Skin of body (tissue), 2 donors: Measurements from ENCODE around the gene CDK14. TPM values are rescaled to one million over a fixed set of nuclear protein-coding genes. Genes with fewer than 3 reads are reported as not detected.

Experiments
- DNase-seq: peaks from one replicate; lab custom pipeline; 2025; lab: John Stamatoyannopoulos, UW
- total RNA-seq: library from RNA; depleted of rRNA; stranded (reverse); fragments of >200 nt; gene quantifications from one replicate; pipeline ENCODE4 v1.2.3, GENCODE V29; 2014

CDK14 gene
- total RNA-seq, 1 donor from 2014 or later = 51.6 TPM

DNA sequence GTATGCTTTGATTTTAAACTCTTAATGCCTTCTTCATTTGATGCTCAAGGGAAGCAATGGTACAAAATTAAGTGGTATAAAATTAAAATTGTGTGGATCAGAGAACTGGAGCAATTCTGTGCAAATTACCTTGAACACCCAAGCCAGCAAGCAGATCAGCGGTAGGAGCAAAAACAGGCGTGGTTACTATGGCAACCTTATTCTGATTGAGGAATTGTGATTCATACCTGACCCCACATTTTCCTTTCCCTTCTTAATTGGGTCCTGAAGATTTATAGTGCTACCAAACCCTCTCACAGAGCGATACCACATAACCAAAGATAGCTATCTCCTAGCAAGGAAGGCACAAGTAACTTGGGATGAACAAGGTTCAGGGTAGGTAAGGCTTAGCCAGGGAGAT is 595.6 kb downstream of the CDK14 start:
- no peak for DNase-seq

DNA sequence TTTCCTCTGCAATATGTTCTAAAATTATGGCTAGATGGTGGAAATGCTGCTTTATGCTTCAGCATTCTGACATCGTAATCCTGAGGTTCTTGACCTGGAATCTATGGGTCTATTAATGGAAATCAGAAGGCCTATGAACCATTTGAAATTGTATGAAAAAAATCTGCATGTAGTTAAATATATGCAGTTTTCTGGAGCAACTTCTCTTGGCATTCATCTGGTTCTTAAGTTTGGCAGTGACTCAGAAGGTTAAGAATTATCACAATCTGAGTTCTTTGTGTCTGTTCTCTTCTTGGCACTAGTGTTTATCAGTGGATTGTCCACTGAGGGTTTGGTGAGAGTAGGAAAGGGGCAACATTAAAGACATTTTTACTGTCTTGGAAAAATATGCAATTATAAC is 597.0 kb downstream of the CDK14 start:
- DNase-seq = no peak

DNA sequence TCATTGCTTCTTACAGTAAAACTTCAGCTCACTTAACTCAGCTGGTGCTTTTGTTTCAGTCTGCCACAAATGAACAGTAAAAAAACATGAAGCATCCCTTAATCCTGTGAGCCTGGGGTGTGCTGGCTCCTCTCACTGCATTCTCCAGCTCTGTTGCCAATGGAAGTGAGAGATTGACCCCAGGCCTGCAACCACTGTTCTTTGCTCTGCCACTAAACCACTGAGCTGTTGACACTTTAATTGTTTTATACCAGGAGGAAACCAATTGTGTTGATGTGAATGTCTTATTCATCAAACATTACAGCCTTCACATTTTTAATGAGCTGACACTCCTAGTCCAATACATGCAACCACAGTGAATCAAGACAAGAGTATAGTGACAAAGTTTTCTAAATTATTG is 598.7 kb downstream of the CDK14 start:
- no peak for DNase-seq

DNA sequence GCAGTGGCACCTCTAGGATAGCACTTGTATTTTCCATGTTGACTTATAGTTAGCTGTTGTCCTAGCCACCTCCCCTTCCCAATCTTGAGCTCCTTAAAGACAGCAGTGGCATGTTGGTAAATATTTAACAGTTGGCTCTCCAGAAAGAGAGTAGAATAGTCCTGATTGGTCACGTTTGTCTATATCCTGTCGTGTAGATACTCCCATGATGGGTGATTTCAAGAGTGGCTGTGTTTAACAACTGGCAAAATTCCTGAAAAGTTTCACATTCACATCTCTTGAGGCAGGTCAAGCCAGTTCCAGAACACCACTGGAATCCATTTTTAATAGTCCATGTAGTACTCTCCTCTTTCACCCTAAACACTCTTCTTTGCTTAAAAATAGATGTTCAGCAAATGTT is 599.9 kb downstream of the CDK14 start:
- no peak for DNase-seq

DNA sequence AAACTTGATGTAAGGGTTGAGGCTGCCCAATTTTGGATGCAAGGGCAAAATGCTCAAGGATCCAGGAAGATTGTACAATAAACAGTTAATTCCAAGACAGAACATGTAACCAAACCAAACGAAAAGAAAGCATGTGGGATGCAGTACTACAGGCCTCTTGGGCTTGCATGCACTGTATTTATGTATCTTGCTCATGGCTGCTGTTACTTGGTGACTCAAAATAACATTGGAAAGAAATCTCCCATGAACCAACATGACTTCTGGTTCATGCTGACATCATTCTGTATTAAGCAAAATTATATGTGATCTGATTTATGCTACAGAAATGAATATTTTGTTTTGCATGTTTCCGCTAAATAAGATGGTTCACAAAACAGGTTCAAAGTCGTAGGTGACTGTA is 602.2 kb downstream of the CDK14 start:
- DNase-seq = peak; percentile 14

DNA sequence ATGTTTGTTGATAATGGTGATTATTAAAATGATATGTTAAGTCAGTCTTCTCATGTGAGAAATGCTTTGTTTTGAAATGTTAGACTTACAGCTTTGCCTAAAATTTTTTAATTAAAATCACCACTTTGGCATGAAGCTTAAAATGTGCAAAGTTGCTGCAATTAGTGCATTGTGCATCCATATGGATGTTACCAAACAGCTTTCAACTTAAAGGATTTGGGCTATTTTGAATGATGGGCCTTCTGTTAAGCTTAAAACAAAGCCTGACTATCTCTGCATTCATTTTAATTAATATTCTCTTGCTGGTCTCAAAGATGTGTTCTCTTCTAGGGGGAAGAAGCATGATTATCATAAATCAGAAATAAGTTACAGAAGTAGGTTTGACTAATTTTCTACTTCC is 603.5 kb downstream of the CDK14 start:
- no peak for DNase-seq

DNA sequence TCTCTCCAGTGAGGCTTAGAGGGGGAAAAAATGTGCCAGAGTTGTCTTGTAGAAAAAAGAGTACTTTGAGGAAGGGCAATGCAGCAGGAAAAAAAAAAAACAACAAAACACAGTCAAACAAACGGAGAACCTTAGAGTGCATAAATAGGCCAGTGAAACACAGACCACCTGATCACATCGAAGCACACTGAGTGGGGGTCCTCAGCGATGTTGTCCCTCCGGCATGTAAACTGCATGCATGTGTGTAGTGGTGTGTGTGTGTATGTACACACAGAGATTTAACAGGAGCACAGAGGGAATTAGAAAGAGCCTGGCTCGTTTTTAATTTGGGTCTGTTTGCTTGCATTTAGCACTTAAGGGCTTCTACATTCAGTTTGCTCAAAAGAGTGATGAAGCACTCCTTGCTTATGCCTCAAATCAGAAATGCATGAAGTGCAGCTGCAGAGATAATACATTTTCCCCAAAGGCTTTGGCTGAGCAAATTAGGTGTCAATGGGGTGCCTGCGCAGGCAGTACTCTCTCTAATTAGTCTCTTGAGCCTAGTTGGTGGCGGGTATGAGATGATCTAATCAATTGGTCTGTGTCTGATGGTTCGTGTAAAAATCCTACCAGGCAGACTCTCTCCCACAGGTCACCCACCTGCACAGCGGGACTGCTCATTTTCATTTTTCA is 605.5 kb downstream of the CDK14 start:
- DNase-seq = no peak

DNA sequence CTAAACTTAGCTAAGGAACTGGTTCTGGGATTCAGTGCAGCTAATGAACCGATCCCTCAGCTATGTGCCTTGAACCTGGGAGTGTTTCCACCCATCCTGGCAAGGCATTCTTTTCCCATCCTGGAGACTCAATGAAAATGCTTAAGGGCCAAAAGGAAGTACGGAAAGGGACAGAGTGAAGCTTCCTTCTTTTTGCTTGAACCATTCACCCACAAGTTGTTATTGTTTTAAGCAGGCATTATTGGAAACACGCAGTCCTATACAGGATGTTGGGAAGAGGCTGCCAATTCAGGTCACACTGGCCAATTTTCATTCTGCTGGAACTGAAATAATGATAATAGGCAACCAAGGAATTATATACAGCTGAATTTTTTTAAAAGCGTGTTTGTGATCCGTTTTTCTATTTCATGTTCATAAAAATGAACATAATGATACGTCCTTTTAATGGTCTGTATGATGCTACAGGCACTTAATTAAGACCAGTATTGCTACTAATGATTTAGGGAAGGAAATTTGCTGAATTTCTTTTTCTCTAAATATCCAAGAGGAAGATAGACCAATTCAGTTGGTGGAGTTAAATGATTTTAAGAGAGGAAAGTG is 610.3 kb downstream of the CDK14 start:
- DNase-seq = no peak

DNA sequence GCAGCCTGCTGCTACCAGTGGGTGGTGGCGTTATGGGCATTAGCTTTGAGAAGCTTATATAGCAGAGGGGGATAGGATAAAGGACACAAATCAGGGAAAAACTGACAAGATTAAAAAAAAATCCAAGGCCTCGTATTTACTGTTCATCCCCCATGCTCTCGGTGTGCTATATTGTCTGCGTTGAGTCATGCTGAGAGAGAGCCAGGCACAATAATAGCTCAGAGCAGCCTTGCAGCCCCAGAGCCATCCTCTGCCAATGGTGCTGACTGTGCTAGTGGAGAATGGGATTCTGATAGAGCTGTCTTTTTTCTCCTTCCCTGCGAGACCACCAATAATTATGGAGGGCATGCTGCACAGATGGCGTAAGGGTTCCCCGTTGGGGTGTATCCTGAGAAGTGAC is 616.5 kb downstream of the CDK14 start:
- no peak for DNase-seq

DNA sequence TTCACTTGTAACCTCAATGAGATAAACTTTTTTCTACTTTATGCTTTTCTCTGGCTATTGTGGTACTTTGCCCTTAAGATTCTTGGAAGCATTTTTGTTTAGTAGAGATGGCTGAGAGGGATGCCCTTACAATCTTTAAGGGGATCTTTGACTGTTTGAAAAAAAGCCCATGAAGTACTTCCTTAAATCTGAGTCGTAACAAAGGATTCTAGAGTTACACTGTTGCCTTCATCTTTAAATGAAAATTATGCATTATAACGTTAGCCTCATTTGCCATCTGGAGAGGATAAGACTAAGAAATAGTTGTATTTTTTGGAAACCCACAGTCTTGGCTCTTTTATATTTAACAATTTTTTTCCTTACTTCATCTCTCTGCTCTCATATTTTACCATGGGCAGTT is 630.3 kb downstream of the CDK14 start:
- DNase-seq = no peak

DNA sequence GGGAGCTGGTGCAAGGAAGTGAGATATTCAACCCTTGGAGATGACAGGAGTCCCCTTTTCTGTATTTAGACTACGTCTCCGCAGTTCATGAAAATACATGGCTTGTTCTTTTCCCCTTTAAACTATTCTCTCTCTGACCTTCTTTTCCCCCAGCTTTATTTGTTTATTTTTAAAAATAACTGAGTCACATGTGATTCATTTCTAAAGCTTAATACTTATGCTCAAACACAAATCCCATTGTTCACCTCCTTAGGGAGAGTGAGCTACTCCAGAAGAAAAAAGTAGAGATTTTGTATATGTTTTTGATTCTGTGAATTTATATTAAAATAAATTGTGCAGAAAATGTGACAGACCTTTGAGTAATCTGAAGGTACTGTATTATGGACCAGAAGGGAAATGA is 632.2 kb downstream of the CDK14 start:
- DNase-seq = no peak

DNA sequence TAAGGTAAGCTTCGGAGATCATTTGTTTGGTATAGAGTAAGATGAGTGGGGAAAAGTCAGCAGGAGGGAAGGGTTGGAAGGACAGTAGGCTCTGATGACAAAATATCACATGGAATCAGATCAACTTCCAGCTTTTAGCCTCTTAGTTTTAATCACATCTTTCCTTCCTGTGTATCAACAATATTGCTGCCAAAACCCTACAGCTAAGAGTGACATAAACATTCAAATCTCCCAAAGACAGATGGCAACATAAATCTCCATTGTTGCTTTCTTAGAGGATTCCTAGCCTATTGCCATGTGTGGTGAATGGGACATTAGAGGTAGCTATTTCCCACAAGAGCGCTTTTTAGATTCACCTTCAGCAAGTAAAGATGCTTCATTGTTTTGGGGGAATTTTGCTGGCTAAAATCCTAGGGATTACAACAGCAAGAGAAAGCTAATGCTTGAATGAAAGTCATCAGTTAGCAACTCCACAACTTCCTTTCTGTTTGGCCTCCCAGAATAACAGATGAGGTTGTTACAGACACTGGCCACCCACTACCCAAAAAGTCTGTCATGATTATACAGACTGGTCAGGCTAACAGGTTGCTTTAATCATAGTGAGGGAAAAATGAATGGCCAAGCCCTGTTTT is 632.9 kb downstream of the CDK14 start:
- peak; percentile 25 for DNase-seq

DNA sequence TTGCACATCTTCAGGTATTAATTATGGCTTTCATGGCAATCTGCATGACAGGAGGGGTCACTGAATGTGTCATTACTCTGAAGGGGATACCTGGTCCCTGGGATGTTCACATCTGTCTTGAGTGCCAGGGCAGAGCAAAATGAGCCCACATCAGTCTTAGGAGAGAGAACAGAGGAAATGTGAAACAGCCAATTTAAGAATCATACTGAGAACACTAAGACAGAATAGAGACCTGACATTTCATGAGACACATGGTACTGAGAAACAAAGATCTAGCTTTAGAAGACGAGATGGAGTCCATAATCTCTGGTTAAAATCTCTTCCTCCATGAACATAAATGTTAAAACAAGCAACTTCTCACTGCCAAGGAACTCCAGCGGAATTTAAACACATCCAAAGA is 634.0 kb downstream of the CDK14 start:
- no peak for DNase-seq

DNA sequence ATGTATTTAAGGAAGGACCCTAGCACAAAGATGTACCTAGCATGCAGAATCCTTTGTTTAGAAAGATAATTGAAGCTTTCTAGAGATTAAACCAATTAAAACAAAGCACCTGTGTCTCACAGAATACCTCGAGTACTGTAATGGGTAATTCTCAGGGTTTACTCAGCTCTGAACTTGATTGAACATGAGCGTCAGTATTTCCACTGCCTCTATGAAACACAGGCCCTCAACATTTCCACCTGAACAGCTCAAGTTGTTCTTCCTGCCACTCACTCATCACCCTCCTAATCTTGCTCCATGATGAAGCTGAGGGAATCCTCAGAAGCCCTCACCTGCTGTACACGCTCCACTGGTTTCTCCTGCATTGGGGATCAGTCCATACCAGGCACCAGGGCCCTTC is 634.4 kb downstream of the CDK14 start:
- no peak for DNase-seq

DNA sequence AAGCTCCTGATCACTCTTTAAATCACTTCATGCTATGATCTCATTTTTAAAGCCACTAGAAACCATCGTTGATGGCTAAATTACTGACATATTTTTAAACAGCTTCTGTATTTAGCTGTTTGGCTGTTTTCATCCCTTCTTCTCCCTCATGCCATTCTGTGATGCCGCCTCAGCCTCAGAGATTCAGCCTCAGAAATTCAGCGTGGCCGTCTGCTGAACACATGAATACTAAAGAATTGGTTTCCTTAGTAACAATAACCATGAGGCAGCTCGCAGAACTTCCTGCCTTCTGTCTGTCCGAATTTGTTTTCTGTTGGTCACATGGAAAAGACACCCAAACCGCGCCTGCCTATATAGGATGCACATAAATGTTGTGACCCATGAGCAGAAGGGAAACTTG is 637.1 kb downstream of the CDK14 start:
- DNase-seq = no peak

DNA sequence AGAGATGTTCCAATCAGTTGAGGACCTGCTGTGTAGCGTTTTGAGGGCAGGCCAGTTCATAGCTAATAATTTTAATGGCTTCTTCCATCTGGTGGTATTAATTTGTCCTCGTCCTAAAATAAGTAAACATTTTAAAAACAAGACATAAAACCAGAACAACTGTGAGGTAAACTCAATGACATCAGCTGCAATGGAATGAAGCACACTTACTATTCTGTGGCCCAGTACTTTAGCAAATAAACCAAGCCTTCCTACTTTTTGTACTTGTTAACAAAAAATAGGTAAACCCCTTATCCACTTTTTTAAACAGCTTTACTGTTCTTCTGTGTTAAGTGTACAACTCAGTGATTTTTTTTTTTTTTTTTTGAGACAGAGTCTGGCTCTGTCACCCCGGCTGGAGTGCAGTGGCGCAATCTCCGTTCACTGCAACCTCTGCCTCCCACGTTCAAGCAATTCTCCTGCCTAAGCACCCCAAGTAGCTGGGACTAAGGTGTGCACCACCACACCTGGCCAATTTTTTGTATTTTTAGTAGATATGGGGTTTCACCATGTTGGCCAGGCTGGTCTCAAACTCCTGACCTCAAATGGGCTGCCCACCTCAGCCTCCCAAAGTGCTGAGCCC is 639.2 kb downstream of the CDK14 start:
- no peak for DNase-seq

DNA sequence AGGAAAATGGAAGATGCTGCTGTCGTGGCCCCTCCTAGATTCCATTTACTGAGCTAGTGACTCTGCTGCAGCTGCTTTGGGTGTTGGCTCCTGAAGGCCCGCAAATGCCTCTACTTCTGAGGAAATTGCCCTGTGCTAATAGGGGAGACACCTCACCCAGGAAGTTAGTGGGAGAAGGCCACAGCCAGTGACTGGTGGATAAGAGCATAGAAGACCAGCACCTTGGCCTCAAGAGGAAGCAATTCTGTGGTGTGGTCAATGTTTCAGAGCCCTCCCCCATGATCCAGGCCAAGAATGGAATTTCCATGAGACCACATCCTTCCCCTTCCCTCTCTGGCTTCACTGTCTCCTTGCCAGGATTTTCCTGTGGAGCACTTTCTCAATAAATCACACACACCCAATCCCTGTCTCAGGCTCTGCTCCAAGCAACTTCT is 643.1 kb downstream of the CDK14 start:
- peak; percentile 19 for DNase-seq

DNA sequence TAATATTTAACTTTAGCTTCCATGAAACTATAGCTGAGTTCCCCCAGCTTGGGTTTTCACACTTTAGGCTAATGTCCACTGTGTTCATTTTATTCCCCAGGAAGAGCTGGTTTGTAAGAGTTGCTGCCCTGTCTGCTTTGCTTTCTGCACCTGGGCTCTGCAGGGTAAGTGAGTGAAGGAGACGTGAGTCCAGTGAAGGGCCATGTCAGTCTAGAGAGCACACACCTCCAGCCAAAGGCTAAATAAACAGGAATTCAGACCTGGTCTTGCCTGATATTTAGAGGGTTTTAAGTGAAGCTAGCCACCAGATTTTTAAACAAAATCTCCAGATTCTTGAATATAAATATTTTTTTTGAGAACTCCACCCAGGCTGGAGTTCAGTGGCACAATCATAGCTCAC is 643.7 kb downstream of the CDK14 start:
- no peak for DNase-seq

DNA sequence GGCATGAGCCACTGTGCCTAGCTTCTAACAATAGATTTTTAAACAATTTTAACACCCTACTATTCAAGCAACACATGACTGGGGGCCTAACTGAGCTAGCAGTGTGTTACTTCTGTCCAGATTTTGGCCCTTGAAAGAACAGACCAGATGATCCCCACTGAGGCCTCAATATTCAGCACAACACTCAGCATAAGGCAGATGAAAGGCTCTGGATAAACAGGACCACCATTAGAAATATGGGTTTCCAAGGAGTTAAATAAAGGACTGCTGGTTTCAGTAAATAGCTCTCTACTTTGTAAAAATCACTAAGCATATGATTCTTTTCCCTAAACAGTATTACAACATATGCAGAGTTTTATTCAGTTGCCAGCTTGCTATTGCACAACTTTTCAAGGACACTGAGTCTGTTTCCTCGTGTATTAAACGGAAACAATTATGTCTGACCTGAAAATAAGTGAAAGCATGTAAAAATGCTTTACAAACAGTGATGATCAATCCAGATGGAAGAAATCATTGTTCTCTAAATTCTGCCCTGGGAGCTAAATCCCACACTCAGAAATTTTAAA is 644.3 kb downstream of the CDK14 start:
- peak; percentile 95 for DNase-seq

DNA sequence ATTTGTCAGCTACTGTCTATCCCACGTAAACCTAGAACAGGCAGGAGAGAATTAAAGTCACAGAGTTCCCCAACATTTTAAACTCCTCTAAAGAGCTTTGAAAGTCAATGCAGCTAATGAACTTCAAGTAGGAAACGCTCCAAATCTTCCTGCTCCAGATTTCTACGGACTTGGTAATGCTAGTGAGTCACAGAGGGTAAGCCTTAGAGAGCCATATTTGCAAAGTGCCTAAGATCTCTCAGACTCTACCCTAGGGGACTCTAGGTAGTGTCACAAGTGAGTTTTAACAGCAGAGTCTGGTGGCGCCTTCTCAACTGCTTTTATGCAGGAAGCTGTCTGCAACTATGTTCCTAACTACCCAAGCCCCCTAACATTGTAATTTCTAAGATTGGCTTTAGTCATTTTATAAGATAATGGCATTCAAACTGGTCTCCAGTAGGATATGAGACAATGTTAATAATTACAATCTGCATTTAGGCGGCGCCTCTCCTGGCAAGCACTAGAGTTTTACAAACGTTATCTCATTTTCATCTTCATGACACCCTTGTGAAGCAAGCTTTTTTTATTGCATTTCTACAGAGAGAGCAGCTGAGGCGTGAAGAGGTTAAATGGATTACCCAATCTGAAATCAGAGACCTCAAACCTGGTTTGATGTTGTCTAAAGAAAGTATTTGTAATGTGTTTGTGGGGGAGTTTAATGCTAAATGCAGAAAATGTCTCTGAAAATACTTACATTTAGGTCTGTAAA is 646.1 kb downstream of the CDK14 start:
- peak; percentile 18 for DNase-seq

DNA sequence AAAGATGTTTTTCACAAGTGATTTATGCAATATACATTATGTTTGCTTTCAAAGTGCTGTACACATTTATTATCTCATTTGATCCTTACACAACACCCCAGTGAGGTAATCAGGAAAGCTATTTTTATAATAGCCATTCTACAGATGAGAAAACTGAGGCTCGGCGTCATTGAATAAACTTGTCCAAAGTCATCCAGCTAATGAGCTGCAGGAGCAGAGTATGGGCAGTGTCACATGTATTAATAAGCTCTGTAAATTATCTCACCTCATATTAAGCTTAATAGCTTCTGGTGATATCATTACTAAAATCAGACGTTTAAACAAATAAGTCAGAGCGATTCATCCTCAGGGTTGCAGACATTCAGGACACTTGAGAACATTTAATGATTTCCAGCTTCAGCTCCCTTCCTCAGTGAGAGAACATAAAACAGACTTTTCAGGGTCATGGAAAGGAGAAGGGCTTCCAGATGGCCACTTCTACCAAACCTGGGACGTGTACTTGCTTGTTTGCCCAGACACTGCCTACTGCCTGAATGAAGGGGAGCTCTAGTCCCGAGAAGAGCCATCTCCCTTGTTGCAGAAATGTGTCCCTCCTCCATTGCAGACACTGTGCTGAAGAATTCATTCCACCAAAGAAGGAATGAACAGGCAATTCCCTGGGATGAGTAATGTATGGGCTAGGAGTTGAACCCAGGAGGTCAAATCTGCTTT is 647.6 kb downstream of the CDK14 start:
- no peak for DNase-seq
